IMR-90 (cell line): ENCODE results near the gene KCTD13. TPM values are rescaled to one million over a fixed set of nuclear protein-coding genes. Genes with fewer than 3 reads are reported as not detected.

Source experiments
- ATAC-seq: fragments of 200-7000 bp; cut with Tn5 transposase; 2 replicates; pipeline ENCODE4 v1.9.1; 2020; ENCODE audit warnings: low read depth, mild to moderate bottlenecking, moderate library complexity
- BruUV-seq: library from RNA; stranded (reverse); fragments of 400-500 nt; replicated peaks from 2 replicates; lab custom pipeline; 2021; lab: Mats Ljungman, UMichigan
- CTCF ChIA-PET: fragments of 300-600 bp; formaldehyde crosslinking; extraction: SDS; loops from one replicate; lab custom pipeline; 2021; ENCODE audit warnings: antibody characterized with exemption; lab: Yijun Ruan, JAX
- POLR2A ChIA-PET: fragments of 300-600 bp; sonication (Branson Sonifier 250); formaldehyde crosslinking; loops from one replicate; lab custom pipeline; 2022; ENCODE audit warnings: antibody characterized with exemption; ENCODE audit not compliant: unreplicated experiment; lab: Charles Lee
- DNase-seq: peaks from one replicate; pipeline ENCODE4 v3.0.0; 2013
- H2AFZ ChIP-seq: replicated peaks from 2 replicates; pipeline ENCODE3; 2013; ENCODE audit warnings: low read length, mild to moderate bottlenecking; ENCODE audit not compliant: poor library complexity
- H2AK5ac ChIP-seq: 2 replicates; pipeline ENCODE4 v1.6.1; 2013; ENCODE audit warnings: low read depth, low read length, inconsistent platforms
- H2AK9ac ChIP-seq: replicated peaks from 2 replicates; pipeline ENCODE3; 2013; ENCODE audit warnings: mild to moderate bottlenecking, low read depth, low read length, moderate library complexity; ENCODE audit not compliant: poor library complexity
- H2BK120ac ChIP-seq: 2 replicates; pipeline ENCODE4 v1.6.1; 2013; ENCODE audit warnings: low read depth, low read length, inconsistent platforms
- H2BK15ac ChIP-seq: 3 replicates; pipeline ENCODE4 v1.6.1; 2013; ENCODE audit warnings: low read depth, low read length, inconsistent platforms
- H2BK20ac ChIP-seq: 2 replicates; pipeline ENCODE4 v1.6.1; 2013; ENCODE audit warnings: low read depth, mild to moderate bottlenecking, inconsistent platforms, low read length, moderate library complexity
- H2BK5ac ChIP-seq: 2 replicates; pipeline ENCODE4 v1.6.1; 2013; ENCODE audit warnings: mild to moderate bottlenecking, low read depth, low read length, inconsistent platforms; ENCODE audit not compliant: poor library complexity, severe bottlenecking
- H3K14ac ChIP-seq: replicated peaks from 2 replicates; pipeline ENCODE4 v1.6.1; 2013; ENCODE audit warnings: low read depth, low read length, inconsistent platforms
- H3K18ac ChIP-seq: 2 replicates; pipeline ENCODE4 v1.6.1; 2013; ENCODE audit warnings: low read depth, low read length, control low read depth
- H3K23ac ChIP-seq: 2 replicates; pipeline ENCODE4 v1.6.1; 2013; ENCODE audit warnings: low read depth, low read length, inconsistent platforms
- H3K27ac ChIP-seq: 2 replicates; pipeline ENCODE4 v1.5.1; 2013; ENCODE audit warnings: mild to moderate bottlenecking, control low read depth, low read length; ENCODE audit not compliant: insufficient read depth
- H3K27me3 ChIP-seq: 2 replicates; pipeline ENCODE4 v1.6.1; 2013; ENCODE audit warnings: low read length; ENCODE audit not compliant: control insufficient read depth, insufficient read depth
- H3K36me3 ChIP-seq: 2 replicates; pipeline ENCODE4 v1.6.1; 2013; ENCODE audit warnings: low read length, mixed read lengths; ENCODE audit not compliant: control insufficient read depth, insufficient read depth
- H3K4ac ChIP-seq: 2 replicates; pipeline ENCODE4 v1.6.1; 2013; ENCODE audit warnings: low read depth, low read length, inconsistent platforms
- H3K4me1 ChIP-seq: 2 replicates; pipeline ENCODE4 v1.6.1; 2013; ENCODE audit warnings: low read length, mixed read lengths; ENCODE audit not compliant: control insufficient read depth, insufficient read depth
- H3K4me2 ChIP-seq: 2 replicates; pipeline ENCODE4 v1.6.1; 2013; ENCODE audit warnings: low read depth, mild to moderate bottlenecking, control low read depth, low read length, moderate library complexity
- H3K4me3 ChIP-seq: 2 replicates; pipeline ENCODE4 v1.5.1; 2013; ENCODE audit warnings: low read depth, mild to moderate bottlenecking, control low read depth, low read length, moderate library complexity; ENCODE audit not compliant: insufficient read depth
- H3K56ac ChIP-seq: 2 replicates; pipeline ENCODE4 v1.6.1; 2013; ENCODE audit warnings: low read length, inconsistent platforms; ENCODE audit not compliant: insufficient read depth; ENCODE audit errors: extremely low read depth
- H3K79me1 ChIP-seq, 2 experiments: 2 replicates each; pipeline ENCODE4 v1.6.1; 2013; ENCODE audit warnings: low read length in 2 of 2, inconsistent platforms in 1 of 2, low read depth in 1 of 2
- H3K9ac ChIP-seq: 2 replicates; pipeline ENCODE4 v1.6.1; 2013; ENCODE audit warnings: low read depth, low read length, control low read depth
- H3K9me1 ChIP-seq: 2 replicates; pipeline ENCODE4 v1.6.1; 2013; ENCODE audit warnings: low read length, inconsistent platforms; ENCODE audit not compliant: insufficient read depth
- H3K9me3 ChIP-seq: 2 replicates; pipeline ENCODE4 v1.6.1; 2013; ENCODE audit warnings: low read length; ENCODE audit not compliant: control insufficient read depth, insufficient read depth
- H4K20me1 ChIP-seq: 2 replicates; pipeline ENCODE4 v1.6.1; 2013; ENCODE audit warnings: low read length, inconsistent platforms; ENCODE audit not compliant: insufficient read depth
- H4K5ac ChIP-seq: 2 replicates; pipeline ENCODE4 v1.6.1; 2013; ENCODE audit warnings: mild to moderate bottlenecking, low read depth, low read length, control low read depth
- H4K8ac ChIP-seq, 2 experiments: 2 replicates each; pipeline ENCODE4 v1.6.1; 2013; ENCODE audit warnings: low read depth in 2 of 2, low read length in 2 of 2, control low read depth in 1 of 2, inconsistent platforms in 1 of 2
- H4K91ac ChIP-seq: 2 replicates; pipeline ENCODE4 v1.6.1; 2013; ENCODE audit warnings: low read depth, low read length, inconsistent platforms; ENCODE audit not compliant: insufficient read depth
- BHLHE40 ChIP-seq: fragments of 150-350 bp; IDR thresholded peaks from 2 replicates; pipeline ENCODE4 v1.6.1; 2016; ENCODE audit warnings: mild to moderate bottlenecking, low read depth, low read length
- CEBPB ChIP-seq: IDR thresholded peaks from 2 replicates; pipeline ENCODE4 v1.6.1; 2012; ENCODE audit warnings: low read depth, low read length, improper control_type of control experiment
- CHD1 ChIP-seq: IDR thresholded peaks from 2 replicates; pipeline ENCODE4 v1.6.1; 2012; ENCODE audit warnings: low read depth, low read length, improper control_type of control experiment
- CTCF ChIP-seq: conservative IDR thresholded peaks from 2 replicates; pipeline ENCODE4 v1.5.1; 2012; ENCODE audit warnings: mild to moderate bottlenecking, low read depth, low read length, improper control_type of control experiment
- ELK1 ChIP-seq: fragments of 150-350 bp; IDR thresholded peaks from 2 replicates; pipeline ENCODE4 v1.6.1; 2016; ENCODE audit warnings: low read depth, mild to moderate bottlenecking, low read length, moderate library complexity, borderline replicate concordance
- FOS ChIP-seq: fragments of 150-350 bp; IDR thresholded peaks from 2 replicates; pipeline ENCODE4 v1.6.1; 2016; ENCODE audit warnings: low read depth, low read length
- MAFK ChIP-seq: IDR thresholded peaks from 2 replicates; pipeline ENCODE4 v1.6.1; 2012; ENCODE audit warnings: low read depth, low read length, improper control_type of control experiment
- MAZ ChIP-seq: IDR thresholded peaks from 2 replicates; pipeline ENCODE4 v1.6.1; 2012; ENCODE audit warnings: low read depth, mild to moderate bottlenecking, low read length, improper control_type of control experiment, moderate library complexity, borderline replicate concordance
- MXI1 ChIP-seq: IDR thresholded peaks from 2 replicates; pipeline ENCODE4 v1.6.1; 2012; ENCODE audit warnings: low read depth, mild to moderate bottlenecking, low read length, moderate library complexity, borderline replicate concordance
- NFE2L2 ChIP-seq: fragments of 150-350 bp; IDR thresholded peaks from 2 replicates; pipeline ENCODE4 v1.6.1; 2016; ENCODE audit warnings: low read depth, mild to moderate bottlenecking, low read length
- POLR2A ChIP-seq: IDR thresholded peaks from 2 replicates; pipeline ENCODE4 v1.6.1; 2012; ENCODE audit warnings: mild to moderate bottlenecking, low read depth, low read length
- RAD21 ChIP-seq: IDR thresholded peaks from 2 replicates; pipeline ENCODE4 v1.6.1; 2012; ENCODE audit warnings: low read length, improper control_type of control experiment
- RCOR1 ChIP-seq: IDR thresholded peaks from 2 replicates; pipeline ENCODE4 v1.6.1; 2012; ENCODE audit warnings: mild to moderate bottlenecking, low read length, improper control_type of control experiment; ENCODE audit not compliant: insufficient replicate concordance
- RFX5 ChIP-seq: IDR thresholded peaks from 2 replicates; pipeline ENCODE4 v1.8.0; 2012; ENCODE audit warnings: low read depth, mild to moderate bottlenecking, low read length, moderate library complexity
- SMC3 ChIP-seq: fragments of 150-350 bp; IDR thresholded peaks from 2 replicates; pipeline ENCODE4 v1.6.1; 2016; ENCODE audit warnings: low read depth, mild to moderate bottlenecking, antibody characterized with exemption, low read length, moderate library complexity
- WGBS, 2 experiments: methylation state at CpG; one replicate each; pipeline versions ENCODE4 v1.1.5 to v1.1.7; 2013; ENCODE audit warnings: missing lambda C conversion rate in 2 of 2; ENCODE audit not compliant: insufficient read length in 1 of 2; ENCODE audit errors: extremely low coverage in 2 of 2; 5-methylcytosine and 5-hydroxymethylcytosine counted together
- dilution Hi-C: fragments of 300-500 bp; cut with HindIII; formaldehyde crosslinking; loops from one replicate; pipeline ENCODE4 v1.14.3; 2018; ENCODE audit warnings: low sequenced_read_pairs; ENCODE audit not compliant: unreplicated experiment
- in situ Hi-C: fragments of 300-500 bp; cut with MboI; formaldehyde crosslinking; loops from 3 replicates; pipeline ENCODE4 v1.14.3; 2019; ENCODE audit warnings: low sequenced_read_pairs, inconsistent platforms, mixed read lengths
- intact Hi-C: fragments of 100-400 bp; cut with micrococcal nuclease; formaldehyde crosslinking; loops from 2 replicates; pipeline ENCODE4 v1.10.0; 2022
- polyA plus RNA-seq, 3 experiments: library from polyadenylated mRNA; depleted of rRNA; stranded (reverse); fragments of >200 nt; gene quantifications; 2 replicates each; pipeline ENCODE4 v1.2.3, GENCODE V29; 2012; ENCODE audit warnings: low replicate concordance in 1 of 3
- total RNA-seq: library from RNA; depleted of rRNA; stranded (reverse); fragments of >200 nt; gene quantifications from 2 replicates; pipeline ENCODE4 v1.2.3, GENCODE V29; 2012

Gene KCTD13
- total and polyA plus RNA-seq, 2 of the 4 experiments (the other 2 are of a cell fraction), result 4.1 to 20.7 TPM

GRCh38 chr16:29926711-29927052 lies 656 bp upstream of the KCTD13 start:
- Histone ChIP-seq H3K4ac (peak overlapping the region; percentile 98), H2BK120ac (peak overlapping the region; percentile 71), H4K8ac (peak overlapping the region; percentile 85 to 99), H2BK5ac (peak overlapping the region; percentile 92), H2BK15ac (no peak overlapping the region), H4K91ac (peak overlapping the region; percentile 95), H3K27ac (peak overlapping the region; percentile 92), H3K23ac (peak overlapping the region; percentile 91), H3K79me1 (peaks cover 25 to 40% of the 10 kb centered on the region in 2 experiments), H4K5ac (peak overlapping the region; percentile 96), H2BK20ac (peak overlapping the region; percentile 28; the same call in 1 of the 2 replicates), H3K27me3 (no peaks in the 10 kb centered on the region), H3K36me3 (peaks cover 6% of the 10 kb centered on the region), H3K4me3 (peak overlapping the region; percentile 79), H2AK9ac (peak overlapping the region; percentile 32), H4K20me1 (peaks cover 6% of the 10 kb centered on the region; the same call in 1 of the 2 replicates), H2AFZ (peak overlapping the region; percentile 98), H3K14ac (peak overlapping the region; percentile 99), H3K18ac (0 out of 2 replicates have a peak overlapping the region, but pooled peaks have one; percentile 3), H3K4me1 (peaks cover 10% of the 10 kb centered on the region), H3K9me3 (no peaks in the 10 kb centered on the region), H2AK5ac (peak overlapping the region; percentile 81), H3K9ac (peak overlapping the region; percentile 95), H3K56ac (peak overlapping the region; percentile 70), H3K4me2 (peak overlapping the region; percentile 96), H3K9me1 (peaks cover 15% of the 10 kb centered on the region; the same call in 1 of the 2 replicates)
- ChIA-PET POLR2A (interaction anchor here (1.5 kb wide), 1 partner anchor 26 kb away, joined by 6 read pairs; the partner anchor contains the start of gene ASPHD1), CTCF (no interaction called here)
- peak; percentile 10 for ATAC-seq
- WGBS, 2 experiments, result 0% methylated on average over 7 of the region's 12 CpGs; no CpG with 5 or more reads in 1 of the 2 experiments
- dilution Hi-C loops, result no loop called here
- peak; percentile 23 for DNase-seq
- in situ Hi-C loops, result no loop called here
- no TSS peak for BruUV-seq
- TF ChIP-seq POLR2A, result no peak
- no peak for TF ChIP-seq FOS
- TF ChIP-seq MAFK, result no peak
- TF ChIP-seq RFX5, result no peak
- no peak for TF ChIP-seq CHD1
- no peak for TF ChIP-seq RCOR1
- no peak for TF ChIP-seq MXI1
- no peak for TF ChIP-seq MAZ
- TF ChIP-seq RAD21, result no peak
- no peak for TF ChIP-seq BHLHE40
- TF ChIP-seq ELK1, result no peak
- TF ChIP-seq SMC3, result no peak
- TF ChIP-seq NFE2L2, result no peak
- no peak for TF ChIP-seq CTCF
- TF ChIP-seq CEBPB, result no peak
- intact Hi-C loops, result loop anchor here (5.0 kb wide), 2 partner anchors 46 to 71 kb away; partner anchors contain the start of genes HIRIP3, INO80E and TAOK2
